GM23338 (cell line): Measurements from ENCODE around the gene ABHD16A. TPM values are rescaled to one million over a fixed set of nuclear protein-coding genes. Genes with fewer than 3 reads are reported as not detected.

Experiments used
- ATAC-seq: fragments of 200-7000 bp; cut with Tn5 transposase; 3 replicates; pipeline ENCODE4 v1.9.1; 2020
- DNase-seq: peaks from one replicate; pipeline ENCODE4 v3.0.0-alpha.2; 2015; ENCODE audit warnings: low spot score
- H2AFZ ChIP-seq: fragments of 200-600 bp; sonication (generic); 2 replicates; pipeline ENCODE4 v1.8.0; 2016; ENCODE audit warnings: antibody characterized with exemption, mild to moderate bottlenecking, moderate library complexity
- H3F3A ChIP-seq: fragments of 200-600 bp; sonication (generic); replicated peaks from 2 replicates; pipeline ENCODE4 v1.8.0; 2017; ENCODE audit warnings: antibody characterized with exemption, mixed run types, low read depth
- H3K27ac ChIP-seq: fragments of 200-600 bp; sonication (generic); 2 replicates; pipeline ENCODE4 v1.6.1; 2016; ENCODE audit warnings: low read depth
- H3K27me3 ChIP-seq: fragments of 200-600 bp; sonication (generic); 2 replicates; pipeline ENCODE4 v1.8.0; 2016; ENCODE audit warnings: mild to moderate bottlenecking, mixed run types, moderate library complexity; ENCODE audit not compliant: insufficient read depth
- H3K36me3 ChIP-seq: fragments of 200-600 bp; sonication (generic); 2 replicates; pipeline ENCODE4 v1.8.0; 2016; ENCODE audit warnings: mild to moderate bottlenecking; ENCODE audit not compliant: insufficient read depth
- H3K4me1 ChIP-seq: fragments of 200-600 bp; sonication (generic); 2 replicates; pipeline ENCODE4 v1.8.0; 2016; ENCODE audit warnings: mild to moderate bottlenecking, moderate library complexity; ENCODE audit not compliant: insufficient read depth
- H3K4me2 ChIP-seq: fragments of 200-600 bp; sonication (generic); 2 replicates; pipeline ENCODE4 v1.7.1; 2017; ENCODE audit warnings: mixed run types
- H3K4me3 ChIP-seq: fragments of 200-600 bp; sonication (generic); 2 replicates; pipeline ENCODE4 v1.6.1; 2016; ENCODE audit warnings: mixed run types
- H3K79me2 ChIP-seq: fragments of 200-600 bp; sonication (generic); replicated peaks from 2 replicates; pipeline ENCODE4 v1.8.0; 2017; ENCODE audit warnings: mild to moderate bottlenecking; ENCODE audit not compliant: insufficient read depth
- H3K9me2 ChIP-seq: fragments of 200-600 bp; sonication (generic); 2 replicates; pipeline ENCODE4 v1.8.0; 2017; ENCODE audit not compliant: insufficient read depth
- H4K20me1 ChIP-seq: fragments of 200-600 bp; sonication (generic); replicated peaks from 2 replicates; pipeline ENCODE4 v1.8.0; 2017; ENCODE audit warnings: mild to moderate bottlenecking; ENCODE audit not compliant: insufficient read depth
- H3K27ac Mint-ChIP-seq: 2 replicates; pipeline ENCODE4 v1.8.0; 2020; ENCODE audit warnings: inconsistent platforms, mild to moderate bottlenecking, moderate library complexity, mixed read lengths
- H3K27me3 Mint-ChIP-seq: 3 replicates; pipeline ENCODE4 v1.8.0; 2022; ENCODE audit warnings: low read depth, mild to moderate bottlenecking, moderate library complexity, mixed read lengths, inconsistent platforms; ENCODE audit not compliant: insufficient read depth, poor library complexity
- H3K36me3 Mint-ChIP-seq: 3 replicates; pipeline ENCODE4 v1.8.0; 2021; ENCODE audit warnings: low read depth, mild to moderate bottlenecking, inconsistent platforms, moderate library complexity, mixed read lengths
- H3K4me1 Mint-ChIP-seq: 3 replicates; pipeline ENCODE4 v1.8.0; 2020; ENCODE audit warnings: mild to moderate bottlenecking, inconsistent platforms, mixed read lengths
- H3K4me3 Mint-ChIP-seq: 3 replicates; pipeline ENCODE4 v1.8.0; 2021; ENCODE audit warnings: moderate library complexity, mild to moderate bottlenecking, inconsistent platforms, mixed read lengths
- H3K9me3 Mint-ChIP-seq: 3 replicates; pipeline ENCODE4 v1.8.0; 2020; ENCODE audit warnings: moderate library complexity, mild to moderate bottlenecking, inconsistent platforms, mixed read lengths
- CREB1 ChIP-seq: fragments of 250-450 bp; sonication (Bioruptor Pico); IDR thresholded peaks from 2 replicates; pipeline ENCODE4 v1.5.0; 2020; ENCODE audit warnings: low read depth, mild to moderate bottlenecking, moderate library complexity
- CTCF ChIP-seq, 2 experiments: fragments of 200-600 bp in 1 of 2; sonication (generic) in 1 of 2; conservative IDR thresholded peaks; 2 replicates each; pipeline versions ENCODE4 v1.5.1 to v1.6.1; 2016 to 2017; ENCODE audit warnings: antibody characterized with exemption in 2 of 2, low read depth in 2 of 2, mild to moderate bottlenecking in 2 of 2, moderate library complexity in 1 of 2
- ETS1 ChIP-seq: IDR thresholded peaks from 2 replicates; pipeline ENCODE4 v1.6.1; 2016; ENCODE audit warnings: antibody characterized with exemption
- EZH2 ChIP-seq: fragments of 200-600 bp; sonication (generic); IDR thresholded peaks from one replicate; pipeline ENCODE4 v1.8.0; 2017; ENCODE audit warnings: antibody characterized with exemption, mild to moderate bottlenecking, low read depth; ENCODE audit not compliant: unreplicated experiment
- EZH2phosphoT487 ChIP-seq: fragments of 200-600 bp; sonication (generic); IDR thresholded peaks from one replicate; pipeline ENCODE4 v1.8.1; 2018; ENCODE audit warnings: antibody characterized with exemption; ENCODE audit not compliant: unreplicated experiment
- JUNB ChIP-seq: IDR thresholded peaks from one replicate; pipeline ENCODE4 v1.6.1; 2016; ENCODE audit warnings: antibody characterized with exemption; ENCODE audit not compliant: unreplicated experiment
- NANOG ChIP-seq: IDR thresholded peaks from 2 replicates; pipeline ENCODE4 v1.6.1; 2016; ENCODE audit warnings: antibody characterized with exemption, borderline replicate concordance
- POLR2AphosphoS5 ChIP-seq: IDR thresholded peaks from 2 replicates; pipeline ENCODE4 v1.6.1; 2016; ENCODE audit warnings: antibody characterized with exemption, low read depth
- REST ChIP-seq: IDR thresholded peaks from one replicate; pipeline ENCODE4 v1.6.1; 2018; ENCODE audit warnings: antibody characterized with exemption; ENCODE audit not compliant: unreplicated experiment
- STAT1 ChIP-seq: IDR thresholded peaks from one replicate; pipeline ENCODE4 v1.6.1; 2016; ENCODE audit warnings: antibody characterized with exemption; ENCODE audit not compliant: unreplicated experiment
- ZNF114 ChIP-seq: fragments of 250-450 bp; sonication (Bioruptor Pico); IDR thresholded peaks from 2 replicates; pipeline ENCODE4 v1.5.0; 2020; ENCODE audit warnings: mild to moderate bottlenecking, moderate library complexity
- ZNF331 ChIP-seq: fragments of 250-450 bp; sonication (Bioruptor Pico); IDR thresholded peaks from 2 replicates; pipeline ENCODE4 v1.5.0; 2020; ENCODE audit warnings: low read depth, mild to moderate bottlenecking, moderate library complexity
- ZNF462 ChIP-seq: fragments of 250-450 bp; sonication (Bioruptor Pico); IDR thresholded peaks from 2 replicates; pipeline ENCODE4 v1.5.0; 2020; ENCODE audit warnings: mild to moderate bottlenecking, moderate library complexity
- polyA plus RNA-seq: library from polyadenylated mRNA; unstranded; fragments of >200 nt; fragmentation: Nextera tagmentation; extraction: Ambion mirVana; gene quantifications from 2 replicates; pipeline ENCODE4 v1.2.1, GENCODE V29; 2016
- total RNA-seq: library from RNA; depleted of rRNA; stranded (reverse); fragments of >200 nt; shearing (Covaris generic); gene quantifications from 2 replicates; pipeline ENCODE4 v1.2.3, GENCODE V29; 2014

Gene ABHD16A
- total and polyA plus RNA-seq, 2 experiments from 2014 or later, result 26.9 to 37.0 TPM

- H3K27me3 ChIP-seq, result no peaks in the 10 kb centered on the region
- Mint-ChIP-seq H3K4me1 (no peaks in the 10 kb centered on the region), H3K4me3 (no peak overlapping the region), H3K27me3 (peaks cover 4% of the 10 kb centered on the region), H3K9me3 (no peaks in the 10 kb centered on the region), H3K36me3 (peaks cover 82% of the 10 kb centered on the region), H3K27ac (no peak overlapping the region)
- peaks cover 32% of the 10 kb centered on the region for H3K36me3 ChIP-seq
- TF ChIP-seq EZH2, result no peak
- no peak for TF ChIP-seq ZNF114
- no peak for TF ChIP-seq ZNF462 (CRISPR knock-in tag)
- TF ChIP-seq REST, result no peak
- TF ChIP-seq EZH2phosphoT487, result no peak
- no peak for TF ChIP-seq ZNF331 (CRISPR knock-in tag)
- TF ChIP-seq NANOG, result no peak
- no peak for TF ChIP-seq JUNB
- TF ChIP-seq CTCF (conservative IDR thresholded peaks at IDR 0.05; ENCODE audit: low read depth in 2 of 2), result no peak
- TF ChIP-seq POLR2AphosphoS5, result no peak
- no peak for TF ChIP-seq STAT1
- TF ChIP-seq ETS1, result no peak
- TF ChIP-seq CREB1 (CRISPR knock-in tag), result no peak
- ATAC-seq (no peak), DNase-seq (no peak)
- no peak overlapping the region for H3K4me2 ChIP-seq
- H2AFZ ChIP-seq, result no peak overlapping the region
- H3F3A ChIP-seq, result peaks cover 22% of the 10 kb centered on the region
- no peaks in the 10 kb centered on the region for H3K9me2 ChIP-seq
- H3K79me2 ChIP-seq, result no peaks in the 10 kb centered on the region
- peaks cover 9% of the 10 kb centered on the region; the same call in 1 of the 2 replicates for H4K20me1 ChIP-seq
- H3K4me1 ChIP-seq, result no peaks in the 10 kb centered on the region
- no peak overlapping the region for H3K4me3 ChIP-seq
- H3K27ac ChIP-seq, result no peak overlapping the region
Observed at GRCh38 chr6:31642798-31643570, 60.1 kb downstream of the ABHD16A start.
